Activated T-helper 17 cell treated with anti-CD3 and anti-CD28 coated beads, Interleukin-2, amount 50 U/mL, for 72 hours (primary cell): ENCODE data around the gene NUDT3. TPM values are rescaled to one million over a fixed set of nuclear protein-coding genes. Genes with fewer than 3 reads are reported as not detected.

Experiments used
- ATAC-seq: fragments of 150-1000 bp; cut with Tn5 transposase; replicated peaks from 2 replicates; pipeline ENCODE4 v1.10.0; 2021; ENCODE audit warnings: mild to moderate bottlenecking, moderate library complexity
- H3K27ac Mint-ChIP-seq: one replicate; pipeline ENCODE4 v1.8.0; 2022; ENCODE audit warnings: mixed read lengths
- H3K27me3 Mint-ChIP-seq: one replicate; pipeline ENCODE4 v1.8.0; 2022; ENCODE audit warnings: mixed read lengths
- H3K36me3 Mint-ChIP-seq: one replicate; pipeline ENCODE4 v1.8.0; 2022; ENCODE audit warnings: low read depth, mild to moderate bottlenecking, mixed read lengths
- H3K4me1 Mint-ChIP-seq: one replicate; pipeline ENCODE4 v1.8.0; 2022; ENCODE audit warnings: mixed read lengths
- H3K4me3 Mint-ChIP-seq: one replicate; pipeline ENCODE4 v1.8.0; 2022; ENCODE audit warnings: mild to moderate bottlenecking, mixed read lengths
- H3K9me3 Mint-ChIP-seq: one replicate; pipeline ENCODE4 v1.8.0; 2022; ENCODE audit warnings: mixed read lengths
- total RNA-seq, 2 donors: library from RNA; stranded (reverse); gene quantifications; one replicate each; pipeline ENCODE4 v1.2.3, GENCODE V29; 2022

NUDT3 gene
- total RNA-seq, 2 donors from 2014 or later = 7.9 to 12.8 TPM

GRCh38 chr6:34350137-34350933, 42.1 kb downstream of the NUDT3 start:
- H3K36me3 Mint-ChIP-seq = no peaks in the 10 kb centered on the region
- ATAC-seq = no peak
- H3K4me3 Mint-ChIP-seq = no peak overlapping the region
- H3K27me3 Mint-ChIP-seq = no peaks in the 10 kb centered on the region
- H3K9me3 Mint-ChIP-seq = no peaks in the 10 kb centered on the region
- H3K27ac Mint-ChIP-seq = no peak overlapping the region
- peaks cover 4% of the 10 kb centered on the region for H3K4me1 Mint-ChIP-seq

- H3K4me3 Mint-ChIP-seq = no peak overlapping the region
- no peaks in the 10 kb centered on the region for H3K36me3 Mint-ChIP-seq
- no peak overlapping the region for H3K27ac Mint-ChIP-seq
- no peaks in the 10 kb centered on the region for H3K9me3 Mint-ChIP-seq
- no peaks in the 10 kb centered on the region for H3K27me3 Mint-ChIP-seq
- peaks cover 7% of the 10 kb centered on the region for H3K4me1 Mint-ChIP-seq
- ATAC-seq = no peak
These were observed 43.3 kb downstream of the NUDT3 start for GRCh38 chr6:34349211-34349610.

GRCh38 chr6:34347303-34347702, 45.2 kb downstream of the NUDT3 start:
- H3K27ac Mint-ChIP-seq = no peak overlapping the region
- H3K27me3 Mint-ChIP-seq = no peaks in the 10 kb centered on the region
- no peak overlapping the region for H3K4me3 Mint-ChIP-seq
- peaks cover 4% of the 10 kb centered on the region for H3K36me3 Mint-ChIP-seq
- H3K4me1 Mint-ChIP-seq = peaks cover 21% of the 10 kb centered on the region
- no peaks in the 10 kb centered on the region for H3K9me3 Mint-ChIP-seq
- no peak for ATAC-seq

- Mint-ChIP-seq H3K27me3 (no peaks in the 10 kb centered on the region), H3K4me3 (no peak overlapping the region), H3K27ac (no peak overlapping the region), H3K9me3 (no peaks in the 10 kb centered on the region), H3K36me3 (peaks cover 10% of the 10 kb centered on the region), H3K4me1 (peaks cover 25% of the 10 kb centered on the region)
- ATAC-seq = no peak
These were observed 46.0 kb downstream of the NUDT3 start for GRCh38 chr6:34346175-34347119.

- H3K27me3 Mint-ChIP-seq = no peaks in the 10 kb centered on the region
- H3K36me3 Mint-ChIP-seq = peaks cover 28% of the 10 kb centered on the region
These were observed 48.7 kb downstream of the NUDT3 start for GRCh38 chr6:34343806-34344205.

GRCh38 chr6:34342247-34342646, 50.2 kb downstream of the NUDT3 start:
- H3K4me3 Mint-ChIP-seq = no peak overlapping the region
- ATAC-seq = no peak
- H3K27ac Mint-ChIP-seq = peak overlapping the region; percentile 12
- H3K9me3 Mint-ChIP-seq = no peaks in the 10 kb centered on the region
- H3K27me3 Mint-ChIP-seq = no peaks in the 10 kb centered on the region
- peaks cover 35% of the 10 kb centered on the region for H3K4me1 Mint-ChIP-seq
- H3K36me3 Mint-ChIP-seq = peaks cover 28% of the 10 kb centered on the region

More at GRCh38 chr6:34343806-34344205, 48.7 kb downstream of the NUDT3 start:
- H3K27ac Mint-ChIP-seq = peak overlapping the region; percentile 75
- H3K4me3 Mint-ChIP-seq = no peak overlapping the region
- no peak for ATAC-seq
- H3K4me1 Mint-ChIP-seq = peaks cover 25% of the 10 kb centered on the region
- no peaks in the 10 kb centered on the region for H3K9me3 Mint-ChIP-seq

GRCh38 chr6:34341481-34341971, 50.9 kb downstream of the NUDT3 start:
- Mint-ChIP-seq H3K4me3 (no peak overlapping the region), H3K27ac (peak overlapping the region; percentile 12), H3K9me3 (no peaks in the 10 kb centered on the region), H3K36me3 (peaks cover 33% of the 10 kb centered on the region), H3K4me1 (peaks cover 35% of the 10 kb centered on the region), H3K27me3 (no peaks in the 10 kb centered on the region)
- no peak for ATAC-seq

- Mint-ChIP-seq H3K27me3 (no peaks in the 10 kb centered on the region), H3K4me3 (no peak overlapping the region), H3K9me3 (no peaks in the 10 kb centered on the region), H3K27ac (no peak overlapping the region), H3K36me3 (peaks cover 38% of the 10 kb centered on the region), H3K4me1 (peaks cover 35% of the 10 kb centered on the region)
- ATAC-seq = no peak
These were observed 51.5 kb downstream of the NUDT3 start for GRCh38 chr6:34340906-34341480.

GRCh38 chr6:34340394-34340793, 52.1 kb downstream of the NUDT3 start:
- peaks cover 38% of the 10 kb centered on the region for H3K36me3 Mint-ChIP-seq
- peaks cover 35% of the 10 kb centered on the region for H3K4me1 Mint-ChIP-seq
- H3K4me3 Mint-ChIP-seq = no peak overlapping the region
- no peaks in the 10 kb centered on the region for H3K9me3 Mint-ChIP-seq
- H3K27me3 Mint-ChIP-seq = no peaks in the 10 kb centered on the region
- no peak for ATAC-seq
- no peak overlapping the region for H3K27ac Mint-ChIP-seq

- ATAC-seq = no peak
- H3K4me1 Mint-ChIP-seq = peaks cover 35% of the 10 kb centered on the region
- H3K27me3 Mint-ChIP-seq = no peaks in the 10 kb centered on the region
- H3K36me3 Mint-ChIP-seq = peaks cover 39% of the 10 kb centered on the region
- H3K4me3 Mint-ChIP-seq = no peak overlapping the region
- H3K9me3 Mint-ChIP-seq = no peaks in the 10 kb centered on the region
- H3K27ac Mint-ChIP-seq = no peak overlapping the region
These were observed 52.5 kb downstream of the NUDT3 start for GRCh38 chr6:34339971-34340370.

- Mint-ChIP-seq H3K4me3 (no peak overlapping the region), H3K4me1 (peaks cover 34% of the 10 kb centered on the region), H3K27ac (no peak overlapping the region), H3K27me3 (no peaks in the 10 kb centered on the region), H3K36me3 (peaks cover 45% of the 10 kb centered on the region), H3K9me3 (no peaks in the 10 kb centered on the region)
- ATAC-seq = no peak
These were observed 53.0 kb downstream of the NUDT3 start for GRCh38 chr6:34339432-34339831.

- H3K27ac Mint-ChIP-seq = no peak overlapping the region
- no peaks in the 10 kb centered on the region for H3K27me3 Mint-ChIP-seq
- no peak for ATAC-seq
- H3K36me3 Mint-ChIP-seq = peaks cover 51% of the 10 kb centered on the region
- H3K4me3 Mint-ChIP-seq = no peak overlapping the region
- peaks cover 31% of the 10 kb centered on the region for H3K4me1 Mint-ChIP-seq
- H3K9me3 Mint-ChIP-seq = no peaks in the 10 kb centered on the region
These were observed 53.7 kb downstream of the NUDT3 start for GRCh38 chr6:34338811-34339210.

- Mint-ChIP-seq H3K4me3 (no peak overlapping the region), H3K4me1 (peaks cover 30% of the 10 kb centered on the region), H3K9me3 (no peaks in the 10 kb centered on the region), H3K27me3 (no peaks in the 10 kb centered on the region), H3K36me3 (peaks cover 55% of the 10 kb centered on the region), H3K27ac (no peak overlapping the region)
- no peak for ATAC-seq
These were observed 54.1 kb downstream of the NUDT3 start for GRCh38 chr6:34338377-34338776.

- Mint-ChIP-seq H3K9me3 (no peaks in the 10 kb centered on the region), H3K4me3 (no peak overlapping the region), H3K36me3 (peaks cover 36% of the 10 kb centered on the region), H3K4me1 (peaks cover 16% of the 10 kb centered on the region), H3K27ac (no peak overlapping the region), H3K27me3 (no peaks in the 10 kb centered on the region)
- no peak for ATAC-seq
These were observed 57.6 kb downstream of the NUDT3 start for GRCh38 chr6:34334796-34335416.
